ENCODE measurements around the gene PWWP2B.
"Not testable (repeated sequence)": the region's sequence is repeated elsewhere in the genome, so short reads cannot be mapped to it uniquely, and the experiment has no call there.

The PWWP2B gene

GRCh38 chr10:132363921-132364593 is 32.9 kb upstream of the PWWP2B start:
- no peak for DNase-seq

DNA sequence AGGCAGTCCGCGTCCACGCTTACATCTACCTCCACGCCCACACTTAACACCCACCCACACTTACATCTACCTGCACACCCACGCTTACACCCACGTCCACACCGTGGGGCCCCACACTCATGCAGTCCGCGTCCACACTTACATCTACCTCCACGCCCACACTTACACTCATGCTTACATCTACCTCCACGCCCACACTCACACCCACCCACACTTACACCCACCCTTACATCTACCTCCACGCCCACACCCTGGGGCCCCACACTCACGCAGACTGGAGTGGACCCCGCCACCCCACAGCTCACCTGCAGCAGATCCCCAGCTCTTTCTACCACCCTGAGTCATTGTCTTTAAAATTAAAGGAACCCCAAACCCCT is 32.4 kb upstream of the PWWP2B start:
- no peak for DNase-seq

DNA sequence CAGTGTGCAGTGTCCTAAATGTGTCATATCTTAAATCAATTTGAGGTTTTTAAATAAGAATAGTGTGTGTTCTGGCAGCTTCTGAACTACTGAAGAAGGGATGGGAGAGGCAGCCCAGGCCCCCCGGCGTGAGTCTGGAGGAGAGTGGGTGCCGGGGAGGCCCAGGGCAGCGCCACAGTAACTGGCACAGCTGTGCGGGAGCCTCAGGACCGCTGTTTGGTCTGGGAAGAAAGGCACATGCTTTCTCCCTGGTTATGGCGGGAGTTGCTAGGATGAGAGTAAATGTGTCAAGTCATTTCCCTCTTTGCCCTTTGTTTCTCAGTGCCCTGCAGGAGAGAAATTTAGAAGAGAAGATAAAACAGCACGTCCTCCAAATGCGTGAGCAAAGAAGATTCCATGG is 31.9 kb upstream of the PWWP2B start:
- DNase-seq, result no peak

GRCh38 chr10:132366006-132366405 is 31.0 kb upstream of the PWWP2B start:
- no peak for DNase-seq

GRCh38 chr10:132366499-132366898 is 30.5 kb upstream of the PWWP2B start:
- no peak for DNase-seq

DNA sequence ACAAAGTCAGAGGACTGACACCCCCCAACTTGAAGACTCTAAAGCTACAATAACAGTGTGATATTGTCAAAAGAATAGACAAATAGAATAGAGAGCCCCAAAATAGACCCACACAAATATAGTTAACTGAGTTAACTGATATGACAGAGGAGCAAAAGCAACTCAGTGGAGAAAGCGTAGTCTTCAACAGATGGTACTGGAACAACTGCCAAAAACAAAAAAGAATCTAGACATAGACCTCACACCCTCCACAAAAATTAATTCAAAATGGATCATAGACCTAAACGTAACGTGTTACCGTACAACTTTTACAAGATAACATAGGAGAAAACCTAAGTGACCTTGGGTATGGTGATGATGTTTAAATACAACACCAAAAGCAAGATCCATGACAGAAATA is 28.6 kb upstream of the PWWP2B start:
- DNase-seq, result no peak

GRCh38 chr10:132368881-132369635 is 27.9 kb upstream of the PWWP2B start:
- no peak for DNase-seq

GRCh38 chr10:132369636-132370185 is 27.3 kb upstream of the PWWP2B start:
- DNase-seq, result no peak

GRCh38 chr10:132370426-132371340 is 26.3 kb upstream of the PWWP2B start:
- DNase-seq, result no peak

DNA sequence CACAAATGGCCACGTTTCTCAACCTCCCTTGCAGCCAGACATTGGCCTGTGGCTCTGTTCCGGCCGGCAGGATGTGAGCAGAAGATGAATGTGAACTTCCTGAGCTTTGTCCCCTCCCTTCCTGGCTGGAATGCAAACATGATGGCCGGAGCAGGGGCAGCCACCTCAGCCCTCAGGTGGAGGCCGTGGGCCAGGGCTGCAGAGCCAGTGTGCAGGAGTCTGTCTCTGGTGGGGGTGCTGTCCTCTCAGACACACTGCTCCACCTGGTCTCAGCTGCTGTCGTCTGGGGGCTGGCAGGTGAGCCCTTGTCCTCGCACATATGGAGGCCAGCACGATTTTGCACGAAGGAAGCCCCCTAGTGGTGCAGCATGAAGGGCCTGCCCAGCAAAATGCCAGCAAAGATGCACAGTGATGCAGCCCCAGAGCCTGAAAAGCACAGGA is 25.3 kb upstream of the PWWP2B start:
- DNase-seq, result no peak

DNA sequence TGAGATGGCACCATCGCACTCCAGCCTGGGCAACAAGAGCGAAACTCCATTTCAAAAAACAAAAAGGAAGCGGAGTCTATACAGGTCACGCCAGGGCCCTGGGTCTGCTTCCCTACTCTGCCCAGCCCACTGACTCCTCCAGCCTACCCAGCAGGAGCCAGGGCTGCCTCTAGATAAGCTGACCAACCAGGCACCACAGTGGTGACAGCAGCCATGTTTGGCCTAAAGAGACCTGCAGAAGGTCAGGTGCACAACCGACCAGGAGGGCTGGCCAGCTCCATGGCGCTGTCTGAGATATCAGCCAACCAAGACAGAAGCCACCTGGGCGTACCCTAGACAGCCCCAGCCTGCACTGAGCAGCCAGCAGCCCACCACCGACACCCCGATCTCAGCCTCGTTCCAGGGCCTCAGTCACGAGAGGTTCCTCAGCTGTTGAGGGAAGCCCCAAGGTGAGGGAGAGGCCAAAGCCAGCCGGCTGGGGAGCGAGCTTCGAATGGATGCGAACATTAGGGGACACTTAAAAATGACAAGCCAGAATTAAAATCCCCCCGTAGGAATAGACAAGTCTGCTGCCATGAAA is 24.4 kb upstream of the PWWP2B start:
- no peak for DNase-seq

DNA sequence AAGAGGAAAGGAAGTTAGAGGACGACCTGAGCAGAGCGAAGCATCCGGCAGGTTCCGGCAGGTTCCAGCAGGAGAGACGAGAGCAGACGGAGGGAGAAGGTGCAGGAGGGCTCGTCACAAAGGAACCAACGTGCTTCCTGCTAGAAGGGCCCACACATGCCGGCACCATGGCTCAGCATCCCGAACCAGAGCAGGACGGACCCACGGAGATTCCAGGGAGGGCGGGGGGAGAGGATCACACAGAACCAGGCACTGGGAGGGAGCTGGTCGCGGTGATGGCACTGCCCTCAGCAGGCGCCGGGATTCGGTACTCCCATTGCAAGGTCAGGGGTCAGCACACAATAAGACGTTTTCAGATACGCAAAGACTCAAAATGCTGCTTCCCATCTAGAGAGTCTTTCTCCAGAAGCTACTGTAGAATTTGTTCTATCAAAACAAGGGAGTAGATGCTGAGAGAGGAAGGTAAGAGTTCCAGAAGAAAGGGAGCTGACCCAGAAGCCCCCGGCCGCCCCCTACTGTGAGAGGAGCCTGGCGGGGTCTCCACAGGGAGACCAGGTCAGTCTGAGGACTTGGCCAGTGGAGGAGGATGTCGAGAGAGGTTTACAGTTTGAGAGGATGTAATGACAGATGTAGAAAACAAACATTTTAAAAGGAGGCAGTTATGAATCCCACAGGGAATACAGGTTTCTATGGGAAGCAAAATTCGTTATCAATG is 23.6 kb upstream of the PWWP2B start:
- no peak for DNase-seq

- DNase-seq, result no peak
Measured at GRCh38 chr10:132374176-132374575, 22.8 kb upstream of the PWWP2B start.

DNA sequence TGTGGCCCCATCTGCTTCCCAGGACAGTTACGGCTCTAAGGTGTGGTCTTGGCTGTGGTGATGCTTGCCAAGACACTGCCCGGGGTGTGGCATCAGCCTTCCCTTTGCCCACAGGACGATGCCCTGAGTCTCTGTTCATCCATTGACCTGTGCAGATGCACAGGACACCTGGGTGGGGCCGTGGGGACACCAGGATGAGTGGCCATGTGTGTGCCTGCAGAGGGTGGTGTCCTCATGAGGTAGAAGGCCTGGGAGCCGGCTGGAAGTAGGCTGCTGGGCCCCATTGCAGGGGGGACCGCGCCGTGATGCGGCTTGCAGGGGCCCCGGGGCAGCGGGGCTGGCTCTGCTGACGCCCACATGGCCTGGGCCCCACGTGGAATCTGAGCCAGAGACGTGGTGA is 22.4 kb upstream of the PWWP2B start:
- DNase-seq, result no peak

DNA sequence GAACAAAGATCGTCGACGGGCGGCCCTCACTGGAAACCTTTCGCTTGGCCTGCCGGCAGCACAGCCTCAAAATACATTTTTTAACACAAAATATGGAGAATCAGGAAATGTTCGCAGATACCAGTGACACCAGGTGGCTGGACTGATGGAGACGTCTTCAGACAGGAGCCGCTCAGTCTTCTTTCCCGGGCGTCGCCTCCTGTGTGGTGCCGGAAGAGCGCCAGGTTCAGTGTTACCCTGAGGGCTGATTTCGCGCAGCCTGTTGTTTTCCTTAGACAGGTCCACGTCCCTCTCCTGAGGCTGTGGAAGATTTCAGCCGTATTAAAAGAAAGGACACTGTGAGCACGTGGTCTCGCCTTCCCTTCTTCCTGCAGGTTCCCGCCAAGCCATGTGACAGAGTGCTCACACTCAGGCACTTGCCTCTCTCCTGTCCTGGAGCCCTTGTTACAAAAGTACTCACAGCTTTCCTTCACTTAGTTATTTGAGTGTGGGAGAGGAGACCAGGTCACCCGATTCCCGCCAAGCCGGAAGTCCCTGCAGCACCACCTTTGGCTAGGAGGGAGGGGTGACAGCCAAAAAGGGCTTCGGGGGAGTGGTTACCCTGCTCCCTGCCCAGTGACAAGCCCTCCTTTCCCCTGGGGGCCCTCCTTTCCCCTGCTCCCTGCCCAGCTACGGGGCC is 21.7 kb upstream of the PWWP2B start:
- no peak for DNase-seq

DNA sequence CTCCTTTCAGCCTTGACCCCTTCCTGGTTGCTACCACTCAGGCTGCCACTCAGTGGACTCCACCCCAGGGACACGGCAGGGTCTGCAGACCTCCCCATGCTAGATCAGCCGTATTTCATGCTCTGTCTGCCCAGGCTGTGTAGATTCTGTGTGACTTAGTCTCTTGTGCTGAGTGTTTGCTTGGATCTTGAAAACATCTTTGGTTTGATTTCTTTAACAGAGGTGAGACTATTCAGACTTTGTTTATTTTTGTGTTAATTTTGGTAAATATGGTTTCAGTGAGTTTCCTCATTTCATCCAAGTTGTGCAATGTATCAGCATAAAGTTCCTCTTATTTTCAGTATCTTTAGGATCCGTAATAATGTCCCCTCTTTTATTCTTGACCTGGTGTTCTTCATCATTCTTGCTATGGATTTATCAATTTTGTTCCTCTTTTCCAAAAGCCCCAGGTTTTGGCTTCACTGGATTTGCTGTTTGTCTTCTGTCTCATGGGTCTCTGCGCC is 21.2 kb upstream of the PWWP2B start:
- DNase-seq, result no peak

GRCh38 chr10:132376394-132376851 is 20.6 kb upstream of the PWWP2B start:
- DNase-seq, result no peak

GRCh38 chr10:132377326-132377725 is 19.7 kb upstream of the PWWP2B start:
- no peak for DNase-seq

GRCh38 chr10:132379026-132379425 is 18.0 kb upstream of the PWWP2B start:
- DNase-seq, result not testable (repeated sequence)

DNA sequence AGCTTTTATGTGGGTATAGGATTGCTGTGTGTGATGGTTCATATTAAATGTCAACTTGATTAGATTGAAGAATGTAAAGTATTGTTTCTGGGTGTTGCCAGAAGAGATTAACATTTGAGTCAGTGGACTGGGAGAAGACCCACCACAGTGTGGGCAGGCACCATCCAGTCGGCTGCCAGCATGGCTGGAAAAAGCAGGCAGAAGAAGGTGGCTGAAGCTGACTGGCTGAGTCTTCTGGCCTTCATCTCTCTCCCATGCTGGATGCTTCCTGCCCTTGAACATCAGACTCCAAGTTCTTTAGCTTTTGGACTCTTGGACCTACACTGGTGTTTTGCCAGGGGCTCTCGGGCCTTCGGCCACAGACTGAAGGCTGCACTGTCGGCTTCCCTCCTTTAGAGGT is 16.0 kb upstream of the PWWP2B start:
- DNase-seq, result not testable (repeated sequence)

DNA sequence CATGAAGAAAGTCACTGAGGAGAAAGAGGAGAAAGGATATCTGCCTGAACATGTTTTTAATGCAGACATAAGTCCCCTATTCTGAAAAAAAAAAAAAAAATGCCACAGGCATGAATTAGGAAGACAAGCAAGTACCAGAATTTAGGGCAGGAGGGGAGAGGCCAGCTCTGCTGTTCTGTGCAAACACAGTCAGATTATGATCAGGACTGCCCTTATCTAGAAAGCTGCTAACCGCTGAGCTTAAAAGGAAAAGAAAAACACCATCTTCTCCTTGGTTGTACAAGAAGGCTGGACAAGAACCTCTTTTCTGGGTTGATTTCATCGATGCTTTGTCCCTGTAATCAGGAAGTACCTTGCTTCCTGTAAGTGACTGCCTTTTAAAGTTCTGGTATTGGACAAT is 15.3 kb upstream of the PWWP2B start:
- no peak for DNase-seq
